T-helper 2 cell (primary cell): ENCODE data around the gene ANP32E.

ENCODE experiments used
- DNase-seq, 5 experiments: peaks; one replicate each; pipeline versions ENCODE4 v3.0.0 to v3.0.0-alpha.2; 2012 to 2022
- total RNA-seq, 2 donors: gene quantifications; one replicate each; lab custom pipeline; 2026; lab: John Stamatoyannopoulos, UW

The ANP32E gene
- total RNA-seq, result 81.4 to 88.4 reads per million in 2 donors

DNA sequence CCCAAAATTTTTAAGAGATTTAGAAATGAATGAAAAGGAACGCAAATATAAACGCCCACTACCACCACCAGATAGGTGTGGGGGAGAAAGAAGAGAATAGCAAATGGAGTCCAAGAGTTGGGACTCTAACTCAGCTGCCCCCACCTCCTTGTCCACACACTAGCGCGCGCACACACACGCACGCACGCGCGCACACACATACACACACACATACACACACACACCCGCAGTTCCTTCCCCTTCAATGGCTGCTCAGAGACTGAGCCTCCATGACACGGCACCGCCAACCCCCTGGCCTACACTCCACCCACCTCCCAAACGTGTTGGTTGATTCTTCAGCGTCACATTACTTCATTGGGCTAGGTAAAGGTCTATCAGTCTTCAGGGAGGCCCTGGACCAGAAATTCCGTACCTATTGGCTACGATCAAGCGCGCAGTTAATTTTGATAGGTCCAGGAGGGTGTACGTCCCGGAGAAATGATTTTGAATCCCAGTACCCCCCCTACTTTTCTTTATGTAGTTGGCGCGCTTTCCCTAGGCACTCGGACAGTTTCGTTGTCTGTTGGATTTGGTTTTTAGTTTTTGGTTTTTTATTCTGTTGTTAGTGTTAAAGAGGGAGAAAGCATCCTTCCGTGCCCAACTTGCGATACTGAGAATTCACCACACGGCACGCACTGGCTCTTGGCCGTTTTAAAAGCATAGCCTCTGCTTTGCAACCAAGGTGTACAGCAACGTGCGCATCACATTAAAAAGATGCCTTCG is at the start of gene ANP32E:
TSS of gene ANP32E (minus strand) at position 261 of the 762 bp plus-strand sequence. CDS start 326 bp downstream, outside the sequence.
- peak; percentile 74 to 100 (median 91) for DNase-seq

DNA sequence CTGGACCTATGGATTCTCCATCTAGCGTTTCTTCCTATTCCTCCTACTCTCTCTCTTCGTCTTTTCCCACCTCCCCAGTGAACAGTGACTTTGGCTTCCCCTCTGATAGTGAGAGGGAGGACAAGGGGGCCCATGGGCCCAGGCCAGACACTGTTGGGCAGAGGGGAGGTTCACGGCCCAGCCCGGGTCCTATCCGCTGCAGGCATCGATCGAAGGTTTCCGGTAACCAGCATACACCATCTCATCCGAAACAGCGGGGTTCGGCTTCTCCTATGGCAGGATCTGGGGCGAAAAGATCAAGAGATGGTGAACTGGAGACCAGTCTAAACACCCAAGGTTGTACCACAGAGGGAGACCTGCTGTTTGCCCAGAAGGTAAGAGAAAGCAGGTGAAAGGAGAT is 47.3 kb upstream of the ANP32E start:
- no peak for DNase-seq

DNA sequence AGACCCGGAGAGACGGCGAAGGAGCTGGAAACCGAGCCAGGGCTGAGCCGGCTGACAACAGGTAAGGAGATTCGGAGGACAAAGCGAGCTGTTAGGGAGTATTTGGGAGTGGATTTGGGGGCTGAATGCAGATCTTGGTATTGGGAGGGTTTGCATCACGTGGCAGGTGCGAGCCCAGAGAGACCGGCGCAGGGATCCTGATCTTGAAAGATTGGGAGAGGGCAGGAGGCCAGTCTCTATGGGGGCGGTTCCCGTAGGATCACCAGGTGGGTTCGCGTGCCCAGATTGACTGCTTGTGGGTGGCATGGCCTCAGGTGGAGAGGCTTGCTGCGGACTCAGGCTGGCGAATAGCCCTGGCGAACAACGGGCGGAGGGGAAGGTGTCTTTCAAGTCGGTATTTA is 46.6 kb upstream of the ANP32E start:
- no peak for DNase-seq

DNA sequence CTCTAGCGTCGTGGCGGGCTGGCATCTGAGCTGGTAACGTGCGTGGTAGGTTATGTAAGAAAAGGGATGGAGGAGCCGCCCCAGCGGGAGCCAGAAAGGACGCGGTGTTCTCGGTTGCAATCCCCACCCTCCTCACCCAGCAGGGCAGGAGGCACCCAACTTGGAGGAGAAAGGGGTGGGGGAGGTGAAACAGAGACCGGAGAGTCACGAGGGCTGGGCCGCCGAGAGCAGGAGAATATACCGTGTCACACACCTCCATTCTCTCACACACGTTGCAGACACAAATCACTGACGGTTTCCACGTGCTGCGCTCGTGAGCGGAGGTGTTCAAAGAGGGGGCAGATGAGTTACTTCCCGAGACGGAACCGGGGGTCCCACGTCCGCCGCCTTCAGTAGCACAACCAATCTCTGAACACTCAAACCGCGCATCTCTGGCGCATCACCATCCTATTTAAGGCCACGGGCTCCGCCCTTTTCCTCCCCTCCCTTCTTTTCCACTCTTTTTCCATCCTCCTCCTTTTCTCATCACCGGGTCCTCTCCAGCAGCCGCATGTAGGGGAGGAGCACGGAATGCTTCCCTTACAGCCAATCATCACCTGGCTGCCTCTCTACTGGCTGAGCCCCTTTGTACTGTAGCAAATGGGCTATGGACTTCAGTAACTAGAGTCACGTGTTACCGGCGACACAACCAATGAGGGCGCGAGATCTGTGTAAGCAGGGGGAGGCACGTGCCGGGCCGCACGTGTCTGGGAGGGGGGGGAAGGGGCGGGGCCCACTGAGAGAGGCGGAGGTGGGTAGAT is 46.0 kb upstream of the ANP32E start, which contains the start of gene CIART:
TSS of gene CIART (plus strand) at position 797 of the 800 bp plus-strand sequence. CDS start 714 bp downstream, outside the sequence.
- peak; percentile 47 to 95 (median 71) for DNase-seq

DNA sequence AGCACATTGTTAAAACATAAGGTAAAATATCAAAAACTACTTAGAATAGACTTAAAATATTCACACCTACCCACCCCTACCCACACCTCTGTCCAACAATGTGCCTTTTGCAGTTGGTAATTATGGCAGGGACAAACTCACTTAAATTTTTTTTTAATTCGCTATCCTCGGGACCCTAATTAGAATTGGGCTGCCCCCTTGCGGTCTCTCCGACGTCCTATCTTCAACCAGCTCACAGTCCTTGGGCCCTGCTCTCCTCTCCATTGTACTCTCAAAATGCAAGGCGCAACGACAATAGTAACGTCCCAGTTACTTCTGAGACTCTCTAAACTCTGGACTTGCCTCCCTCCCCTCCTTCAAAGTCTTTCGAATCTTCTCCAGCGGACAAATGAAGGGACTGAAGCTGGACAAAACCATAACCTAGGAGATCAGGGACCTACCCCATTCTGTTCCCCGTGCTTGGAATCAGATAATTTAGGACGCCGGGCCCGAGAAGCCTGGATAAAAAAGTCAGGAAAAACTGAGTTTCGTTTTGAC is 45.4 kb upstream of the ANP32E start:
- peak in 4 of 5 experiments; percentile 24 to 65 (median 38) for DNase-seq

DNA sequence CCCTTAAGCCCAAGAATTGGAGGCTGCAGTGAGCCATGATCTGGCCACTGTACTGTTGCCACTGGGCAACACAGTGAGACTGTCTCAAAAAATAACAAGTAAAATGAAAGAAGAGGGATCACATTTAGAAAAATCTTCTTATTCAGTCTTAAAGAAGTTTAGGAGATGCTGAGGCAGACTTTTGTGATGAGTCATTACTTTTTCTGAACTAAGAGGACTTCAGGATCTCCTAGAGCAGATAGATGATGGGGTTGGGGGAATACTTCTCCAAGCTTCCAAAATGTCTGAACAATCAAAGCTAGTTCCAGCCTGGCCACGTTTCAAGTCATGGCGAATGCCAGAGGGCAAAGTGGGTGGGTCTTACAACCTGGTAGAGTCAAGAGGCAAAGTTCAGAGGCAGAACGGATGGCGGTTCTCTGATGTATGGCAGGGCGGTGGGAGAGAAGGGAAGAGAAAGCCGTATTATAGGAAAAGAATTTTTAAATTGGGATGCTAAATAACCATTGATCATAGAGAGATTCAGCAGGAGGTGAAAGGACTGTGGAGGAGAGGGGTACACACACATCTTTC is 44.3 kb upstream of the ANP32E start:
- DNase-seq, result no peak

DNA sequence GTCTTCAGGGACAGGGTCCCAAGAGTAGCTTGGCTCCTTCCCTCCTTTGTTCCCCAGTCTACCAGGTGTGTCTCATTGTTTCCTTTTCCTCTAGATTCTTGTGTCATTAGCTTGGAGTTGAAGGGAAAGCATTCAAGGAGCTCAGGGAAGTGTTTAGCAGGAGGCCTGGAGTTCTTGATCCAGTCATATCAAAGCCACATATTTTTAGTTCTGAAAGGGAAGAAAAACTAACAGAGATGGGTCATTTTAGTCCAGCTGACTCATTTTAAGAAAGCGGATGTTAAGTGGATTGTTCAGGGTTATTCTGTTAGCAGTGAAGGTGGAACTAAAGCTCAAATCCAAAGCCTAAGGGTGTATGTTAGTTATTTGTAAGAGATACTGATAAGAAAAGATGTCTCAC is 37.4 kb upstream of the ANP32E start:
- DNase-seq, result no peak

DNA sequence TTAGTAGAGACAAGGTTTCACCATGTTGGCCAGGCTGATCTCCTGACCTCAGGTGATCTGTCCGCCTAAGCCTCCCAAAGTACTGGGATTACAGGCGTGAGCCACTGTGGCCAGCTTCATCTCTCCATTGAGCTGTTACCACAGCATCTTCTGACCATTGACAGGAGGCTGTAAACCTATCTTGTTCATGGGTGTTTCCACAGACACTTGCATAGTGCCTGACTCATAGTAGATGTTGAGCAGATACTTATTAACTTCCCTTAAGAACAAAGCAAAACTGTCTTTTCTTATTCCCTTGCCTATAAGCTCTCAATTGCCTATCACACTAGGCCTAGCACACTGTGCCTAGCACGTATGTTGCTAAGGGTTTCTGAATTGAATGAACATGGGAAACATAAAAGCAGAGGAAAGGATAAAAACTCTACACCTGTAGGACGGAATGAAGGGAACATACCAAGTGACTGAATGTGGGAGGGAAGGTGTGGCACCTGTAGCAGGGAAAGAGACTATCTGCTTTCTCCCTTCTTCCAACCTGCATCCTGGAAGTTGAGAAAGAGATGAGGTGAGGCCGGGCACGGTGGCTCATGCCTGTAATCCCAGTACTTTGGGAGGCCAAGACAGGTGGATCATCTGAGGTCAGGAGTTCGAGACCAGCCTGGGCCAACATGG is 35.5 kb upstream of the ANP32E start:
- no peak for DNase-seq

DNA sequence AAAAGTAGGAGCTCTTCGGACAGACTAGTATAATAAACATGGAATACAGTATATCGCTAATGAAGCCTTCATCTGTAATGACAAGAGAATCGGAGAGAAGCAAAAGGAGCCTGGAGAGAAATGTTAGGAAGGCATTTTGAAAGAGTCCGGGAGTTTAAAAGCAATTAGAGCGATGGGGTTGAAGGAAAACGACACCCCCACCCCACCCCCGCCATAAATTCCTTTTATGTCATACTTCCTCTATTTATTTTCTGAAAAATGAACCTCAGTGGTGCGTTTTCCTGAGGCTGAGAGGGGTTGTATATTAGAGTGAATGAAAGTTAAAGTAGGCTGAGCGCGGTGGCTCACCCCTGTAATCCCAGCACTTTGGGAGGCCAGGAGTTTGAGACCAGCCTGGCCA is 33.5 kb upstream of the ANP32E start:
- no peak for DNase-seq

DNA sequence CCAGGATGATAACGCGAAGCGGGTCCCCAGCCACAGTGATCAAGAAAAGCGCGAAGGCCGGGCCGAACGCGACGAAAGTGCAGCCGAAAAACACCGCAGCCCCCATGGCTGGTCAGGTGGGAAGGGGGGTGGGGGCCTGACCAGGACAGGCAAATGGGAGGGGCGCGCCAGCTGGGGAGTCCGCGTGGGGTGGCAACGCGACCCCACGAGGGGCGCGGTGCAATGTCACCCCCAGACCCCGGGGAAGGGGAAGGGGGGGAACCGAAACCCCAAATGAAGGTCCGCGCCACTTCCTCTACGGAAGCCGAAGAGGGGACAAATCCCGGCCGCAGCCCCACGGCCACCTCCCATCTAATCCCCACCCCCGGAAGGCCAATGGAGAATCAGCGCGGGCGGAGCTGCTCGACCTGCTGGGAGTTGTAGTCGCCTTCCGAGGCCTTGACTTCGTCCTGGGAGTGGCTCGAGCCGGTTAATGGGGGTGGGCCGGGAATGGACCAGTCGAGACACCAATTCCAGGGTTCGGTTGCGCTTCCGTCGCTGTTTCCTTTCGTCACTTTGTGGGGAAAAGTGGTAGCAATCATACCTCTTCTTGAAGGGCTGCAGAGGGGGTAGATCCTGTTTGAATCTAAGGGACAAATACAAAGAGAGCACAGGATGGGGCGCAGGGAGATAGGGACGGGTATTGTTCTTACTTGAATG is 32.9 kb upstream of the ANP32E start, which contains the start of gene APH1A:
TSS of gene APH1A (minus strand) at position 312 of the 699 bp plus-strand sequence. CDS start at position 106, 206 bp downstream.
- peak; percentile 71 to 98 (median 88) for DNase-seq

DNA sequence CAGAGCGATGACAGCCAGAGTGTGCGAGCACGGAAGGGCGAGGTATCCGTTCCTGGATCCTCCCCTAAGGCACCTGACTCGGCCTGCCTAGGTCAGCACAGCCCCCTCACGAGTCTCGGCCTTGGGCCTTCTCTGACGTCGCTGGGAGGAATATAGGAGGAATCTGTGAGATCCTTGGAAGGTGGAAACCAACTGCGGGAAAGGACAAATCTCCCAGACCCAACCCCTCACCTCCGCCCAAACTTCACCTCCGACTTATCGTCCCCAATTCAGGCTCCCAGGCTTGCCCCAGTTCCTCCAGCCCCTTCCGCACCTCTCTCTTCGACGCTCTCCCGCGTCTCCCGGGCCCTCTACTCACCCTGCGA is 32.4 kb upstream of the ANP32E start:
- DNase-seq, result peak in 4 of 5 experiments; percentile 20 to 68 (median 34)

DNA sequence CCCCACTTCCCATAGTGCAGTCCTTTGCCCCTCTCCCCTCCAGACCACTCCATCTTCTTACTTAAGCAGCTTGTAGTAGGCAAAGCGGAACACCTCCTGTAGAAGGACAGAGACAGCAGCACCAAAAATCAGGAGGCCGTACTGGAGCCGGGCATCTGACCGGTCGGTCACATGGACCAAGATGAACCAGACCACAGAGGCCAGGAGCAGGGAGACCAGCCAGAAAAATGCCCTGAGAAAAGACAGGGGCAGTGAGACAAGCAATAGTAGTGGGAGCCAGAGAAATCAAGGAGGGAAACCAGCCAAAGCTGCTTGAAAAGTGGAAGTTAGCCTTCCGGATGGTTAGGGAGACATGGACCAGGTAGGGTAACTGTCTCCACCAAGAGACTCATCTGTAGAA is 32.0 kb upstream of the ANP32E start:
- no peak for DNase-seq

DNA sequence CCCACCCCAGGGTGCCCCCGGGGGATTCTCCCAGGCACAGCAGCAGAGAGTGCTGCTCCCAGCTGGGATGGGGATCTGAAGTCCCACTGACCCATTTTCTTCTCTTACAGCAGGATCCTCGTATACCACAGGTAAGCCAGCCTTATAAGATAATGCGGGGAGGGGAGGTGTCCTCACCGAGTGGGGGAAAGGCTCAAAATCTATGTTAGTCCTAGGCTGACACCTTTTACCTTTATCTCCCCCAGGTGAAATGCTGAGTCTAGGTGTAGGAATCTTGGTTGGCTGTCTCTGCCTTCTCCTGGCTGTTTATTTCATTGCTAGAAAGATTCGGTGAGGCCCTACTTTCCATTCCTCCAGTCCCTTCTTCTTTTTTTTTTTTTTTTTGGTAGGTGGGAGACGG is 27.6 kb upstream of the ANP32E start:
- DNase-seq, result no peak

DNA sequence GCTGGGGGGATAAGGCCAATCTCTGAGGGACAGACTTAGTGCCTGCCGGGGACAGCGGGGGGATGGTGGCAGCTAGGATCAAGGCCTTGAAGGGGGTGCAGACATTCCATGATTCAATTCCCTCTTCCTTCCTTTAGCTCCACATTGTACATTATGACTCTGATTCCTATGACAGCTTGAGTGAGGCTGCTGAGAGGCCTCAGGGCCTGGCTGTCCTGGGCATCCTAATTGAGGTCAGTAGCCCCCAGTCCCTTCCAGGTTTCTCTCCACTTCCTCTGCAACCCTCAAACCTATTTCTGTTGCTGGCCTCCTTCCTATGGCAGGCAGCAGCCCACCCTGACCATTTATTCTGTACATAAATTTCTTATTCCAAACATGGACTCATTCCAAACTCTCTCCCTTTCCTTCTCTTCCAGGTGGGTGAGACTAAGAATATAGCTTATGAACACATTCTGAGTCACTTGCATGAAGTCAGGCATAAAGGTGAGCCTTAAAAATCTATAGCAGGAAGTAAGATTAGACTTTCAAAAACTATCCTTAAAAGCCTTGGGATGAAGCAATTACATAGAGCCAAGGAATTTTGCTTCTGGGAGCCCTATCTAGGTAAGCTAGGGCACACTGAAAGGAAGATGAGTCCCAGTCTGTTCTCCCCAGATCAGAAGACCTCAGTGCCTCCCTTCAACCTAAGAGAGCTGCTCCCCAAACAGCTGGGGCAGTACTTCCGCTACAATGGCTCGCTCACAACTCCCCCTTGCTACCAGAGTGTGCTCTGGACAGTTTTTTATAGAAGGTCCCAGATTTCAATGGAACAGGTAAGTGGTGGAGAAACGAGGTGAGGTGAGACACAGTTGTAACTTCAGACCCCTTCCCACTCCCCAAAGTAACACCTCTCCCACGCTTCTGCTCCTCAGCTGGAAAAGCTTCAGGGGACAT is 26.7 kb upstream of the ANP32E start:
- DNase-seq, result no peak

DNA sequence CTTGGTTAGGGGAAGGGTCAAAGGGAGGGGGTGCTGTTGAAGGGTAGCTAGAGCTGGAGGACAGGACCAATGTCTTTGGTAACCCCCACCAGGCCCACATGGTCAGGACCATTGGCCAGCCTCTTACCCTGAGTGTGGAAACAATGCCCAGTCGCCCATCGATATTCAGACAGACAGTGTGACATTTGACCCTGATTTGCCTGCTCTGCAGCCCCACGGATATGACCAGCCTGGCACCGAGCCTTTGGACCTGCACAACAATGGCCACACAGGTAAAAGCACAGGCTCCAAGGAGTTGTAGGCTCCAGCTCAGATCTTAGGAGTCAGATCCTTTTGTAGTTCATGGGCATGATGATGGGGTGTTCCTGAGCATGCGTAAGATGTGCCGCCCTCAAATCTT is 25.5 kb upstream of the ANP32E start:
- no peak for DNase-seq

DNA sequence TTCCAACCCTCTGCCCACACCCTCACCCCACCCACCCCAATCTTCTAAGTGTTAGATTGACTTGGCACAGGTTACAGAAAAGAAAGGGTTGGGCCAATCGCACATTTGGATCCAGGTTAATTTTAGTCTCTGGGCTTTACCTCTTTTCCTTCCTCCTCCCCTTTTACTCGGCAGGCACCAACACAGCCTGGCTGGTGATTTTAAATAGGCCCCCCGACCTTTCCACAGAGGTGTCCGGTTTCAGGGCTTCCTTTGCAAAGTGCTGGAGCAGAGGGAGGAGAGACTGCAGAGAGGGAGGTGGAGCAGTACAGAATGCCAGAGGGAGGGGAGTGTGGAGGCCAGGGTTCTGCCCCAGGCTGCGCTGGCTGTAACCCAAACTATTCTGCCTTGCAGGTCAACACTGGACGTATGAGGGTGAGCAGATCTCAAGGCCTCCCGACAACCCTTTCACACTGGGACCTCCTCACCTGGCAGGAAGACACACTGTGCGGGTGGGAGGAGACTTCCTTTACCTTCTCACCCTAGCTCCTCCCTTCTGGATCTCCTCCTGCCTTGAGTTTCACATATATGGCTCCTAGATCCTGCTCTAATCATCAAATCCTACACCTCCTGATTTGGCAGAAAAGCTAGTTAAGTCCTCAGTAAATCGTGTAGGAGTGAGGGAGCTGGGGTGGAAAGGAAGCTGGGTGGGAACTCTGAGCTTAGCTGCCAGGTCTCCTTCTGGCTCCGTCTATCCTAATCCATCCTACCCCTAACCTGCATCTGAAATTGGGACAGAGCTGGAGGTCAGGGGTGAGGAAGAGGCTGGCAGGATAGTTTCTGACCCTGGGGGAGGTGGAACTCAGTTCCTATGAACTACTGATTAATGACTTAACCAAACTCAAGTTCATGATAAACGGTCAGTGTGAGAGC is 24.1 kb upstream of the ANP32E start:
- DNase-seq, result no peak

DNA sequence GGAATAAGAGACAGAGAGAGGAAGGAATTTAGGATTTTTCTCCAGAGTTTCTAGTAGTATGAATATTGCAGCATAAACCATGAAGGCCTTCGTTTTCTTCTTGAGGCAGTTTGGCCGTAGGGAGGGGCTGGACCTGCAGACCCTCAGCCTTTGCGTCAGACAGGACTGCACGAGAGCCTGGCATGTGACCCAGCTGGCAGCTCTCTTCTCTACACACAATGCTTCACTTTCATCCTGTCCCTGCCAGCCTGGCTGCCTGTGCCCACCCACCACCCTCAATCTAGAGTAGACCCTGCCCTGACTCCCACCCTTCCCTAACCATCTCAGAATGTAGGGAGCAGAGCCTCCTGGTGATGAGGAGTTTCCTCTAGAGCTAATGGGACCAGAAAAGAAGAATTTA is 23.3 kb upstream of the ANP32E start:
- no peak for DNase-seq

DNA sequence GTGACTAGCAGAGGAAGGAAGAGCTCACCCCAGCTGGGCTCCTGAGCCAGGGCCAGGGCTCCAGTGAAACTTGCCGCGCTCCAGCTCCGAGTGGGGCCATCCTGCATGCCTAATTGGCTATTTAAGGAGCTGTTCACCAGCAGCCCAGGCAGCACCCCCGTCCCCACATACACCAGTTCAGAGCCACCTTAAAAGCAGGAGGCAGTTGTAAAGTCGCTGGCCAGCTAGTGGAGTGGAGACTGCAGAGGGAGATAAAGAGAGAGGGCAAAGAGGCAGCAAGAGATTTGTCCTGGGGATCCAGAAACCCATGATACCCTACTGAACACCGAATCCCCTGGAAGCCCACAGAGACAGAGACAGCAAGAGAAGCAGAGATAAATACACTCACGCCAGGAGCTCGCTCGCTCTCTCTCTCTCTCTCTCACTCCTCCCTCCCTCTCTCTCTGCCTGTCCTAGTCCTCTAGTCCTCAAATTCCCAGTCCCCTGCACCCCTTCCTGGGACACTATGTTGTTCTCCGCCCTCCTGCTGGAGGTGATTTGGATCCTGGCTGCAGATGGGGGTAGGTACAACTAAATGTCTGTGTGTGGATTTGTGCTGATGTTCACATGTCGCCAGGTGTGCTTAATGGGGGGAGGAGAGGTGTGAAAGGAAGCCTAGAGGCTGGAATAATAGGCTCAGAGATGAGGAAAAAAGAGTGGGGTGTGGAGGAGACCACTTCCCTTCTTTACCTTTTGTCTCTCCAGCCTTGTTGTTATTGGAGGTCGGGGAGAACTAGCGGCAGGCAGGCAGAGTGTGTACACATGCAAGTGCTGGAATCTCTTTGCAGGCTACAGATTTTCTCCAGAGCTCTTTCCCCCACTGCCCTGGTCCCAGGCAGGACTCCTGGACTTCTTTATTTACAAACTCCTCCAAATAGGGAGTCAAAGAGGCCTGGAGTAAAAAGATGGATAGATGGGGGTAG is 22.0 kb upstream of the ANP32E start, which contains the start of gene CA14:
TSS of gene CA14 (plus strand) at position 151 of the 962 bp plus-strand sequence. CDS start at position 506, 355 bp downstream.
- no peak for DNase-seq
